Calu3 (cell line): ENCODE results near the gene TM4SF18. TPM values are rescaled to one million over a fixed set of nuclear protein-coding genes. Genes with fewer than 3 reads are reported as not detected.

Source experiments
- BruUV-seq: library from RNA; stranded (reverse); fragments of 400-500 nt; replicated peaks from 2 replicates; lab custom pipeline; 2021; lab: Mats Ljungman, UMichigan
- CTCF ChIA-PET: fragments of 300-600 bp; sonication (Branson Sonifier 250); formaldehyde crosslinking; loops from one replicate; lab custom pipeline; 2022; ENCODE audit warnings: antibody characterized with exemption; lab: Charles Lee
- DNase-seq: peaks from one replicate; pipeline ENCODE4 v3.0.0; 2022
- H3K27ac Mint-ChIP-seq: one replicate; pipeline ENCODE4 v1.8.0; 2022; ENCODE audit warnings: mixed read lengths; ENCODE audit not compliant: unreplicated experiment
- H3K27me3 Mint-ChIP-seq: one replicate; pipeline ENCODE4 v1.8.0; 2022; ENCODE audit warnings: mixed read lengths; ENCODE audit not compliant: unreplicated experiment
- H3K36me3 Mint-ChIP-seq: one replicate; pipeline ENCODE4 v1.8.0; 2022; ENCODE audit warnings: mild to moderate bottlenecking, moderate library complexity, mixed read lengths; ENCODE audit not compliant: insufficient read depth, unreplicated experiment
- H3K4me1 Mint-ChIP-seq: one replicate; pipeline ENCODE4 v1.8.0; 2022; ENCODE audit warnings: mild to moderate bottlenecking, low read depth, mixed read lengths; ENCODE audit not compliant: unreplicated experiment
- H3K4me3 Mint-ChIP-seq: one replicate; pipeline ENCODE4 v1.8.0; 2022; ENCODE audit warnings: mild to moderate bottlenecking, low read depth, moderate library complexity, mixed read lengths; ENCODE audit not compliant: unreplicated experiment
- H3K9me3 Mint-ChIP-seq: one replicate; pipeline ENCODE4 v1.8.0; 2022; ENCODE audit warnings: low read depth, mixed read lengths; ENCODE audit not compliant: unreplicated experiment
- CTCF ChIP-seq: fragments of 200-600 bp; IDR thresholded peaks from one replicate; pipeline ENCODE4 v1.8.0; 2022; ENCODE audit warnings: antibody characterized with exemption; ENCODE audit not compliant: unreplicated experiment
- intact Hi-C: fragments of 100-400 bp; cut with micrococcal nuclease; formaldehyde crosslinking; loops from one replicate; pipeline ENCODE4 v1.10.0; 2022; ENCODE audit not compliant: unreplicated experiment
- total RNA-seq: library from RNA; stranded (reverse); gene quantifications from 2 replicates; pipeline ENCODE4 v1.2.3, GENCODE V29; 2022

TM4SF18 gene
- total RNA-seq, 1 experiment from 2014 or later: 0.21 TPM

- DNase-seq: no peak
- intact Hi-C loops: no loop called here
- no TSS peak for BruUV-seq
- peaks cover 4% of the 10 kb centered on the region for H3K9me3 Mint-ChIP-seq
- no peak overlapping the region for H3K4me3 Mint-ChIP-seq
- peaks cover 14% of the 10 kb centered on the region for H3K4me1 Mint-ChIP-seq
- no peak for TF ChIP-seq CTCF
- H3K36me3 Mint-ChIP-seq: no peaks in the 10 kb centered on the region
- no peaks in the 10 kb centered on the region for H3K27me3 Mint-ChIP-seq
- CTCF ChIA-PET: interaction anchor here (1.3 kb wide), 1 partner anchor 9 kb away, joined by 5 read pairs; no protein-coding TSS in a partner anchor
- no peak overlapping the region for H3K27ac Mint-ChIP-seq
Observed at GRCh38 chr3:149324332-149324731, 9.1 kb downstream of the TM4SF18 start.

GRCh38 chr3:149321640-149322039, 11.8 kb downstream of the TM4SF18 start:
- Mint-ChIP-seq H3K9me3 (peaks cover 4% of the 10 kb centered on the region), H3K27me3 (no peaks in the 10 kb centered on the region), H3K4me1 (peaks cover 7% of the 10 kb centered on the region), H3K27ac (no peak overlapping the region), H3K36me3 (no peaks in the 10 kb centered on the region), H3K4me3 (no peak overlapping the region)
- intact Hi-C loops: no loop called here
- DNase-seq: no peak
- no peak for TF ChIP-seq CTCF
- no TSS peak for BruUV-seq
- CTCF ChIA-PET: no interaction called here

GRCh38 chr3:149321136-149321535, 12.3 kb downstream of the TM4SF18 start:
- DNase-seq: no peak
- H3K4me1 Mint-ChIP-seq: peaks cover 12% of the 10 kb centered on the region
- CTCF ChIA-PET: no interaction called here
- no TSS peak for BruUV-seq
- no peak overlapping the region for H3K4me3 Mint-ChIP-seq
- peaks cover 4% of the 10 kb centered on the region for H3K9me3 Mint-ChIP-seq
- H3K36me3 Mint-ChIP-seq: no peaks in the 10 kb centered on the region
- H3K27ac Mint-ChIP-seq: no peak overlapping the region
- no peak for TF ChIP-seq CTCF
- intact Hi-C loops: no loop called here
- no peaks in the 10 kb centered on the region for H3K27me3 Mint-ChIP-seq

- H3K4me1 Mint-ChIP-seq: peaks cover 26% of the 10 kb centered on the region
- no peak for DNase-seq
- no peak overlapping the region for H3K27ac Mint-ChIP-seq
- peaks cover 4% of the 10 kb centered on the region for H3K9me3 Mint-ChIP-seq
- intact Hi-C loops: no loop called here
- H3K36me3 Mint-ChIP-seq: no peaks in the 10 kb centered on the region
- BruUV-seq: no TSS peak
- no peak for TF ChIP-seq CTCF
- no peaks in the 10 kb centered on the region for H3K27me3 Mint-ChIP-seq
- no peak overlapping the region for H3K4me3 Mint-ChIP-seq
- CTCF ChIA-PET: interaction anchor here (1.0 kb wide), 1 partner anchor 20 kb away, joined by 5 read pairs; no protein-coding TSS in a partner anchor
Observed at GRCh38 chr3:149319750-149320149, 13.7 kb downstream of the TM4SF18 start.
